Activated T-cell treated with anti-CD3 and anti-CD28 coated beads for 24 hours (primary cell): ENCODE results near the gene NEMP1.
"Not testable (repeated sequence)": the region's sequence is repeated elsewhere in the genome, so short reads cannot be mapped to it uniquely, and the experiment has no call there.

Experiments
- DNase-seq: peaks from one replicate; pipeline ENCODE4 v3.0.0-alpha.2; 2020; ENCODE audit warnings: low read depth

Gene NEMP1

DNA sequence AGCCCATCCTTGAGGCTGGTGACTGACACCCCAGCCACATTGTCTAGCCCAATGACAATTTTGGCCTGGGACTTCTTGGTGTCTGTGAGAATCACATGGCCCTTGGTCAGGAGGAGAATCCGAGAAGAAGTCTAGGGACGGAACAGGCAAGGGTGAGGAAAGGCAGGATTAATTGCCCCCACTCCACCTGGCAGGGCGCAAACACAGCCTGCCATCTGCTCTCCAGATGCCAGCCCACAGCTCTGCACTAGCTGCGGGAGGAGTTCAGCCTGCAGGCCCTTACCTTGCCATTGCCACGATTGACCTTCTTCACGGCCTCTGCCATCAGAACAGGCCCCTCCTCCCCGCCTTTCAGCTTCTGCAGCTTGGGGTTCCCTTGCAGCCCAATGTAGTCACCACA, 49.1 kb downstream of the NEMP1 start:
- no peak for DNase-seq

DNA sequence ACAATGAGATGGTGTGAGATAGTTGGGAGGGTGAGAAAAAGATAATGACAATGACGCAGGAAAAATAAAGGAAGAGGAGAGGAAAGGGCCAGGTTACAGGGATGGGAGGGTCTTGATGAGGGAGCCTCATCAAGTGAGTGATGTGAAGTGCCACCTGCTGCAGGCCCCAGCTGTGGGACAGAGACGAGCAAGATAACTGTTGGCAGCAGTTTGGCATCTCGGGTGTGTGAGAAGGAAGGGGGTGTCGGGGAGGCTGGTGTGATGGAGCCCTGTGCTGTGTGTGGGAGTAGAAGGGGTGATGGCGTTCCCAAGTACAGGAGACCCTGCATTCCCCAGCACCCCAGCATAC, 50.8 kb downstream of the NEMP1 start:
- DNase-seq: no peak

DNA sequence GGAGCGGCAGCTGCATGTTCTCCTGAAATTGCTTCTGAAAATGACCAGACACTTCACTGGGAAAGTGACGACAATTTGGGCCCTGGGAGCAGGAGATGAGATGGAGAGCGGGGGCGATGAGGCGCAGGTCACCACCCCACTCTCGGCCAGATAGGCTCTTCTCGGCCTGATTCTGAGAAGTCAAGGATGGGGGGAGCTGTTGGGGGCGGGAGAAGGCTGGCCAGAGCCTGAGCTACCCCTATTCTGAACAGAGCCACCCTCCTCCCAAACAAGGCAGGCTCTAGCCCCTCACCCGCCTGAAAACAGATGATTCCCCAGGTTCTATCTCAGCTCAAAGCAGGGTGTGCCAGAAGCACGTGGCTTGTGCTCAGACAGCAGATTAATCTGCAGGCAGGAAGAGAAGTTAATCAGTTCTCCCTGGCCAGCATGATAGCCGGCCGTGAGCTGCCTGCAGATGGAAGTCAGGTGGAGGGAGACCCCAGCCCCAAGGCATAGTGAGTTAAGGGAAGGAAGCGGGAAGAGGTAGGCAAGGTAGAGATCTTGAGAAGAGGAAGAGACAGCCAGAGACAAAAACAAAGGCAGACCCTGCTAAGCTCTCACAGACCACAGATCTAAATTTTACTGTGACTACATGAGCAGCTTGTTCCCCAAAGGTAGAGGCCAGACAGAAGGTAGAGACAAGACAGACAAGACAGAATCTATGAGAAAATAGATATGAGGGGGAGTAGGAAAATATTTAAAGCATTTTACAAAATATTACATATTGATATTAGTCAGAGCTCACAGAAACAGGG, 51.4 kb downstream of the NEMP1 start:
- no peak for DNase-seq

DNA sequence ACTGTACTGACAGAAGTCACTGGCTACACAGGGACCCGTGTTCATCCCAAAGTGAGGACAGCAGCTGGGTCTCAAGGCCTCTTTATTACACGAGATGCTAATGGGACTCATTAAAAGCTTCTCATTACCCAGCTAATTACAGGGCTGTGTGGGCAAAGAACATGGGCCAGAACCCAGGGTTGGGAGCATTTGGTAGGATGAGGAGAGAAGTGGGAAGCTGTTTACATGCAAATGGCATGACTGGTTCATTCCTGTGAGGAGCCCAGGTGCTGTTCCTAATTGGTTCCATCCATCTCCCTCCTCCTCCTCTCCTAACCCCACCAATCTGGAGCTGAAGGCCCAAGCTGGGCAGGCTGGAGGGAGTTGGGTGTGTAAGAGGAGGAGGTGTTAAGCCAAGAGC, 53.4 kb downstream of the NEMP1 start:
- no peak for DNase-seq

DNA sequence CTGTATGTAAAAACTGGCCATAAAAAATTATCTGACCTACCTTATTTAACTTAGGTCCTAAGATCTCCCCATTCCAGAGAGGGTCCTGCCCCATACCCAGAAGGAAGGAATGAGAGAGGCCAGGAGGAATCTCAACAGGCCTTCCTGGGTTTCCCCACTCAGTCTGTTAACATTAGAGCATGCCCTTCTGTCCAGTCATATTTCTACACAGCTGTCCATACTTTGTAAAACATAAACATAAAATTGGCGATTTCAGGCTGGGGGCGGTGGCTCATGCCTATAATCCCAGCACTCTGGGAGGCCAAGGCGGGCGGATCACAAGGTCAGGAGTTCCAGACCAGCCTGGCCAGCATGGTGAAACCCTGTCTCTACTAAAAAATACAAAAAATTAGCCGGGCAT, 56.3 kb downstream of the NEMP1 start:
- not testable (repeated sequence) for DNase-seq

DNA sequence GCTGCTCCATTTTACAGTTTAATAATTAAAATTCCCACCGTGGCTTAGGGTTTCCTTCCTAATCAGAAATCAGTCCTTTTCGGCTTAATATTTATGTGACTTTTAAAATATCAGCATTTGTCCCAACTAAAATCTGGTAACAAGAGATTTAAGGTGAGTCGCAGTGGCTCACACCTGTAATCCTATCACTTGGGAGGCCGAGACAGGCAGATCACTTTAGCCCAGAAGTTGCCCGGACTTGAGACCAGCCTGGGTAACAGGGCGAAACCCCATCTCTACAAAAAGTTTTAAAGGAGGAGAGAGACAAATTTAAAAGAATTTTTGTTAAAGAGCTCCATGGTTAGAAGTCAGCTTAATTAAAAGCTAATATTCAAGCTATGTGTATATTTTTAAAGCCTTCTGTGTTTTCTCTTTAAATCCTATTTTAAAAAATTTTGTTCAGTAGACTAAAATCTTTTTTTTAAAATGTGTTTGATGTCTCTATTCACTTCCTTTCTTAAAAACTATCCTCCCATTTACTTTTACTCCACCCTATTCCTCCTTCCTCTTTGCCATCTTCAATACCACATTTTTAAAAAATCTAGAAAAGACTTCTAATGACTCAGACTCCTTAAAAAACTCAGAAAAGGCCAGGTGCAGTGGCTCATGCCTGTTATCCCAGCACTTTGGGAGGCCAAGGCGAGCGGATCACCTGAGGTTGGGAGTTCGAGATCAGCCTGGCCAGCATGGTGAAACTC, 58.4 kb downstream of the NEMP1 start:
- DNase-seq: no peak

DNA sequence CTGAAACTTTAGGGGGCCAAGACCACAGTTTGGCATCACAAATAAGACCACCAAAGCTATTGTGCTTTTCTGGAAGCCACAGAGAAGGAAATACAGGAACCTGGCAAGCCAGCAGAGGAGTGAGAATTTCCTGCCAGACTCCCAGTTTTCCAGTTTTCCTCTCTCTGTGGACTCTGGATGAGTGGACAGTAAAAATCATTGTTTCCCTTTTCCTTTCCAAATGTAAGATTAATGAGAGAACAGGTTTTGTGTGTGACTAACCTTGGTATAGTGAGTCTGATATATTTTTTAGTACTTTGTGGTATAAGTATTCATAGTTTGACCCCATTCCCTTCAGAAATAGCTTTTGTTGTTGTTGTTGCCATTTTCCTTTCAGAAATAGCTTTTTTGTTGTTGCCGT, 59.7 kb downstream of the NEMP1 start:
- no peak for DNase-seq

DNA sequence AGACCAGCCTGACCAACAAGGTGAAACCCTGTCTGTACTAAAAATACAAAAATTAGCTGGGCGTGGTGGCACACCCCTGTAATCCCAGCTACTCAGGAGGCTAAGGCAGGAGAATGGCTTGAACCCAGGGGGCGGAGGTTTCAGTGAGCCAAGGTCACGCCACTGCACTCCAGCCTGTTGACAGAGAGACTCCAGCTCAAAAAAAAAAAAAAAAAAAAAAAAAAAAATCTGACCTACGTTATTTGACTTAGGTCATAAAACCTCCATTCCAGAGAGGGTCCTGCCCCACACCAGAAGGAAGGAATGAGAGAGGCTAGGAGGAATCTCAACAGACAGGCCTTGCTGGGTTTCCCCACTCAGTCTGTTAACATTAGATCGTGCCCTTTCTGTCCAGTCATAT, 60.2 kb downstream of the NEMP1 start:
- not testable (repeated sequence) for DNase-seq

DNA sequence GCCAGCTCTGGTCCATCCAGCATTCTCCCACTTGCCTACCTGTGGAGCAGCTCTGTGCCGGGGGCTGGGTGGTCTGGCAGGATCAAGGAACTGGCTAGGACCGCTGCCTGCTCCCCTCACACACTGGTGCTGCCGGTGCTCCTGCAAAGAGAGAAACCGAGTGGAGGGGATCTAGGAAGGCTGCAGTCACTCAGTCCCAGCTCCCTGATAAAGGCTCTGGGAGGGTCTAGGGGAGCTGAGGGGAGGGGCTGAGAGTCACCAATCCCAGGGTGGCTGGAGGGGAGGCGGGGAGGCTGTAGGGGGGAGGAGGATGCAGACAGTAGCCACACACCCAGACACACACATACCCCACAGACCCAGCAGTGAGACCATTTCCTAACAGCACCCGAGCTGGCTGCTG, 62.2 kb downstream of the NEMP1 start, which contains the start of gene TAC3:
Gene TAC3 (minus strand): TSS at position 182 of the 400 bp plus-strand sequence. CDS start 732 bp downstream, outside the sequence.
- no peak for DNase-seq

DNA sequence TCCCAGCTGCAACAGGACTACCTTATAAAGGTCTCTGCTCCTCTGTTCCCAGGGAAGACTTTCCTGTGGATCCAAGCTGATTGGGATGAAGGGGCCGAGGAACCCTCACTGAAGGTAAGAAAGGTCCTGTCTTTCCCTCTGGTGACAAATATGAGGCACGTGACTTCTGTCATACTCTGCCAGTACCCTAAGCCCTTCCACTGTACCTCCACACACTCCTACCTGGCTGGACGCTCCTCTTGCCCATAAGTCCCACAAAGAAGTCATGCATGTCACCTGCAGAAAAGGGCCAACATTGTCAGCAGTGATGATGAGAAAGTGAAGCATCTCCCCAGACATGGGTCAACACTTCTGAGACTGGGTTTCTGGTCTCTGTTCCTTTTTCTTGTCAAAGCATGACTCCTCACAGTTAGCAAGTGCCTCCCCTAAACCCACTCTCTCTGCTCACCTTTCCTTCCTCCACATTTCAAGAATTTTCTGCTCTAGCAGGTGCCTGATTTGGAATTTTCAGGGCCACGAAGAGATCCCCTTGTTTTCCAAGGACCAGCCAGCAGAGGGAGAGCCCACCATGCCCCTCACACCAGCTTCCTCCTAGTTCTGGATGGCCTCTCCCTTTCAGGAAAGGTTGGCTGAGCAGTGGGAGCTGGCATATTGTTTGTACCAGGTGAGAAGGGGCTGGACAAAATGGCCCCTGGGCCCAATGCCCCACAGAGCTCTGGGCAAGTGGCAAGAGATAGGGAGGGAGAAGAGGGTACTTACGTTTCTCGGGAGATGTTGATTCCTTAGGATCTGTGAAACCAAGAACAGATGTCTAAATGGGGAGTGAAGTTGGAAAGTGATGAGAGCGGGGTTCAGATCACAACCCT, 65.8 kb downstream of the NEMP1 start:
- no peak for DNase-seq

DNA sequence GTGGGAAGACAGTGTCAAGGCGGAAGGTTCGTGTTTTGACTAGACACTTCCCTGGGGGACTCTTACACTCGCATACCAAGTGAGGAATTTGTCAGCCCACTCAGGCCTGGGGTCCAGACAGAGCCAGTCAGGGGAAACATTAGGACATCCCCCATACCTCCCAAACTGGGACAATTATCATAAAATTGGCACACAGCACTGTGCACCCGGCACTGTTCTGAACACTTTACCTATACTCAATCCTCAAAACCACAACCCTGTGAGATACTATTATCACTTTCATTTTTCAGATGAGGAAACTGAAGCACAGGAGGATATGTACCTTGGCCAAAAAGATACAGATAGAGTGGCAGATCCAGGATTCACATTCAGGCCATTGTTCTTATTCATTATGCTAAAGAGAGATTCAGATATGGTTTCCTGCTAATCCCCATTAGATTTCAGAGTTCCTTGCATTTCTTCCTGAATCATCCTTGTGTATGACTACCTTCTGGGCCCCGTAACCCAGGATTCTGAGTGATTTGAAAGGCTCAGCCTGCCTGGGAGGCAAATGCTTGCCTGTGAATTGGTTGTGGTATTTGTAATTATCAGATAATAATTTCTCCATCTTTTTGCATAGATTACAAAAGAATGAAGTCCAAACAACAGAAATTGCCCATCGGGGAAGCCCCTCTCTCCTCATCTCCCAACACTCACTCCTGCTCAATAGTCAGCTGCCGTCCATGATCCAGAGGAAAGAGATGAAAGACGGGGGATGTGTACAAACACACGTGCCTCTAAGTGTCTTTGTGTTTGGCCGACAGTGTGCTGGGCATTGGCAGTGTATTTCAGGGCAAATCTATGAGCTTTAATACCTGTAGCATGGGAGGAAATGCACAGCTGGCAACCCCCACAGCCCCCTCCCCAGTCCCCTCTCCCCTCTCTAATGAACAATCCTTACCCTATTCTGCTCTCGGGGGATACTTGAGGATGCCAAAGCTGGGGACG, 66.9 kb downstream of the NEMP1 start:
- DNase-seq: no peak

DNA sequence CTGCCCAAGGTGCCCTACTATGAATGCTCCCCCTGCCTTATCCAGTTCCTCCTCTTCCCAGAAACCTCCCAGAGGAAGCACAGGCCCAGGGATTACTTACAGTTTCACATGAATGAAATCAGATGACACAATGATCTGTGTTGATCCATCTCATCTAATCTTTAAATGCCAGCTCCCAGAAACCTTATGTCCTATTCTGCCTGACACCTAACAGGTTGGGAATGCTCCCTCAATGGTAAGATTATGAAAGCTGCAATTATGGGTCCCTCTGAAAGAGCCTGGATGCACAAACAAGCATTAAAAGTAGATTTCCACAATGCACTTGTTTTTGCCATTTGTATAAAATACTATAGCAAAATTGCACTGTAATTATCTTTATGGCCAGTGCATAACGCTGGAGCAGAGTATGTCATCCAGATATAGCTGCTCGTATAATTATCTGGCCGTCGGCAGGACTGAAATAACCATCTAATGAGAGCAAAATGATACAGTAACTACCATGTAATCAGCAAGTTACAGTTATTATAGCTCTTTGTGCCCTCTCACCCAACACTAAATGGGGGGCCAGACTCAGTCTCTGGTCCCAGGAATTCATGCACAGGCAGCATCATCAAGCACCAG, 67.9 kb downstream of the NEMP1 start:
- DNase-seq: no peak

DNA sequence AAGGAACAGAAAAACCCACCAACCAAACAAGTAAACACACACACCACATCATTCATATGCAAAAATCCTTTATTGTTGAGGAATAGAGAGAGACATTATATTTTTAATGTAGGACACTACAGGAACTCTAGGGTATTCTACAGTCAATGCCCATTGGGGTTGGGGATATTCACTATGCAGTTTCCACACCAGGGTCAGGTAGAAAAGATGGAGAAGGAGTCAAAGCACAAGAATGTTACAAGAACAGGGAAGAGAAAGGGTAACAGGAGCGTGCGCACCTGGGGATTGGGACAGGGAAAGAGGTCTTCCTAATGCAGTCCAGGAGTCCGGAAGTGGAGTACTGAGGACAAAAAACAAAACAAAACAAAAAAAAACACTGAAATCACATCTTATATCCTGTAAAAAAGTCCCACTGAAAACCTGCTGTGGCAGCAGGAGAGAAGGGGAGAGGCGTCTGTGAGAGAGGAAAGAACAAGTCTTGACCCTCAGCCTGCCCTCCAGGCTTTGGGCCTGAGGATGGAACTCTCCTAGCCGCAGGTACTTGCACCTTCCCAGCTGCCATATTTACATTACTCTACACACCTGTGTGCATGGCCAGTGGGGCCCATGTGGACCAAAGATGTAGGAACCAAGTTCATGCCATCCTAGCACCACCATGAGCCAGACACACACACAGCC, 68.5 kb downstream of the NEMP1 start:
- no peak for DNase-seq

DNA sequence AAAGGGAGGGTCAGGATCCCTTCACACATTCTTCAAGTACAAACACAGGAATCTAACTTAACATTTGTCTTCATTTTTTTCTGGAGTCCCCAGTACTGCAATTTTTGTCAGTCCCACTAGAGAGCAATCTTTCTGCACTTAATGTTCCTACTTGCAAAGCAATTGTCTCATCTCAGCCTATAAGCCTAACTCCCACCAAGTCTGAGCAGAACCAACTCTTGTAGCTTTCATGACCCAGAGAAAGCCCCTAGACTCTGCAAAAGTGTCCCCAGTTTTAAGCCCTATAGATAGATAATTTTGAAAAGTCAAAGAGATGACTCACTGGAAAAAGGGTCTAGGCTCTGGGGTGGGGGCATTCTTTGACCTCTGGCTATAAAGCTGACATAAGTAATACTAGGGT, 70.4 kb downstream of the NEMP1 start:
- no peak for DNase-seq

DNA sequence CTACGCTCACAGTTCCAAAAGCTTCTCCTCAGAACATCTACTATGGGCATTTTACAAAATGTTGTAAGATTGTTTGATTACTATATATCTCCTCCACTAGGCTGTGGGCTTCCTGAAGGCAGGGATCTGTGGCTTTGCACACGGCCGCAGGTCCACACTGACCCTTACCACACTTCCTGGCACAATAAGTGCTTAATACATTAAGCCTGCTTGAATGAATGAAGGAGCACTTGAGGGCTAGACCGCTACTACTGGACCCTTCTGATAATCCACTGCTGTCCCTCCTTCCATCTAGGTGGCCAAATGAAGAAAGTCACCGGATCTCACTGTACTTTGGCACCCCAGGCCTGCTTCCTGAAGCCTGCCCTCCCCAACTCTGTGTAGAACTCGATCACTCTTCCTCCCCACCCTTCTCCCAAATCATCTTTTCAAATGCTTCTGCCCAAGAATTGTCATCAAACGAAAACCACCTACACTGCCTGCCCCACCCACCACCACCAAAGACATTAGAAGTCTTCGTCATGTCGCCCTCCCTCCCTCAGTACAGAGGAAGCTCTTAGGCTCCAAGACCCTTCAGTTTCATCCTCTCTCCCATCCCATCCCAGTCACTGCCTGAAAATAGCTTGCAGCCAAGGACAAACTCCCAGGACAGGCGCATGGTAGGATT, 71.6 kb downstream of the NEMP1 start:
- no peak for DNase-seq

DNA sequence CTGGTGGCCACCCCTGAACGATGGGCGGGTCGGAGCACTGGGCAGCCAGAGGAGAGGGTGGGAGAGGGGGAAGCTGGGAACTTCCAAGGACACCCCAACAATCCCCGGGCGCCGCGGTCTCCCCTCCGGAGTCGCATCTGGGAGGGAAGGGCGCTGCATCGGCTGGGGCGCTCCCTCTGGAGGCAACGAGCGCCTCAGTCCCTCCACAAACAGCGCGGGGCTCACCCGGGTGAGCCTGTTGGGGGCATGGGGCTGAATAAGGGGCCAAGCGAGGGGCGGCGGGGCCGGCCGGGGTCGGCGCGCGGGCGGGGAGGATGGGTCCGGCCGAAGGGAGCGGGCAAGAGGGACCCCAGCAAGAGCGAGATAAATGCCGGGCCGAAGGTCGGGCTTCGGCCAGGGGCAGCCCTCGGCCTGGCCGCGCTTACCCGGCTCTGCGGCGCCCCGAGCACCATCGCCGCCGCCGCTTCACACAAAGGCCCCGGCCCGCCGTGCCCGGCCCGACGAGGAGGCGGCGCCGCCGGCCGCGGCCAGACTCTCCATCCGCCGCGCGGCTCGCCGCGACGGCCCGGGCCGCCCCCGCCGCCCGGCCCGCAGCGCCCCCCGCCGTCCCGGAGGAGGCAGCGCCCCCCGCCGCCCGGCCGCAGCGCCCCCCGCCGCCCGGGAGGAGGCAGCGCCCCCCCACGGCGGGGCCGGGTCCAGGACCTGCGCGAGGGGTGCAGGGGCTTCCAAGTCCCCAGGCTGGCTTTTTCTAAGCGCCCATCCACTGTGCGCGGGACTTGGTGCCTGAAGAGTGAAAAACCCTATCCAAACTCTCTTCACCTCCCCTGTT, 72.4 kb downstream of the NEMP1 start, which contains the start of gene ZBTB39:
Gene ZBTB39 (minus strand): TSS at position 567 of the 829 bp plus-strand sequence. CDS start 1,629 bp downstream, outside the sequence.
- peak; percentile 60 for DNase-seq
